TTC549 (cell line): Measurements from ENCODE around the gene CXCL17.

Experiments
- FAIRE-seq: peaks from 2 replicates; lab custom pipeline; 2012; peaks lifted over from hg19 to GRCh38; lab: Jason Lieb, UNC

CXCL17 gene

DNA sequence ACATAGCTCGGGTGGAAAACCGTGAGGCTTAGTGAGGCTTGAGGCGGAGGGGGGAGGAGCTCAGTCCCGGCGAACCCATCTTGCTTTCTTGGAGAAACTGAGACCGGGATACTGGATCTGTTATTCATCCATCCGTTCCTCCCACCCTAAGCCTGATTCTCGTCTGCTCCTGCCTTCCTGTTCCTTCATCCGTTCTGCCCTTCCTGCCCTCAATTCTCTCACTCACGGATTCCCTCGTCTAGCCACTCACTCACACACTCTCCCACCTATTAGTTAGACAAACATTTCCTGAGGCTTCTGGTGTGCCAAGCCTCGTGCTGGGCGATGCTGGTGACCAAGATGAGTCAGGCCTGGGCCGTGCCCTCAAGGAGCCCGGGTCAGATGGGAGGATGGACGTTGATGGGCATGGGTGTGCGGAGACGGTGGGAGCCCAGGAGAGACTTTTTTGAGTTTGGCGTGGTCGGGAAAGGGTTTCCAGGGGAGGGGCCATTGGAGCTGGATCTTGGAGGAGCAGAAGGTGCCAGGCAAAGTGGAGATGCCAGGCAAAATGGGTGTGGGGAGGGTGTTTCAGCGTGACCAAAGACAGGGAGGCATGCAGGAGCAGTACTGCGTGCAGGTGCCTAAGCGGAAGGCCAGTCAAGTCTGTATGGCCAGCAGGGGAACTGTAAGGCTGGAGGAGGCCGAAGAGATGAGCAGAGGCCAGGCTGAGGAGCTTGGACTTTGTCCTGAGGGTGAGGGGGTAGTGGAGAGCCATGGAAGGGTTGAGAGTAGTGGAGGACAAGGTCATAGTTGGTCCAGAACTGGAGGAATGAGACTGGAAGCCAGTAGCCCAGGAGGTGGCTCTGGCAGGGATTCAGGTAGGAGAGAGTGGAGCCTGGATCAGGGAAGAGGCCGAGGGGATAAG, 45.2 kb downstream of the CXCL17 start:
- no peak for FAIRE-seq

DNA sequence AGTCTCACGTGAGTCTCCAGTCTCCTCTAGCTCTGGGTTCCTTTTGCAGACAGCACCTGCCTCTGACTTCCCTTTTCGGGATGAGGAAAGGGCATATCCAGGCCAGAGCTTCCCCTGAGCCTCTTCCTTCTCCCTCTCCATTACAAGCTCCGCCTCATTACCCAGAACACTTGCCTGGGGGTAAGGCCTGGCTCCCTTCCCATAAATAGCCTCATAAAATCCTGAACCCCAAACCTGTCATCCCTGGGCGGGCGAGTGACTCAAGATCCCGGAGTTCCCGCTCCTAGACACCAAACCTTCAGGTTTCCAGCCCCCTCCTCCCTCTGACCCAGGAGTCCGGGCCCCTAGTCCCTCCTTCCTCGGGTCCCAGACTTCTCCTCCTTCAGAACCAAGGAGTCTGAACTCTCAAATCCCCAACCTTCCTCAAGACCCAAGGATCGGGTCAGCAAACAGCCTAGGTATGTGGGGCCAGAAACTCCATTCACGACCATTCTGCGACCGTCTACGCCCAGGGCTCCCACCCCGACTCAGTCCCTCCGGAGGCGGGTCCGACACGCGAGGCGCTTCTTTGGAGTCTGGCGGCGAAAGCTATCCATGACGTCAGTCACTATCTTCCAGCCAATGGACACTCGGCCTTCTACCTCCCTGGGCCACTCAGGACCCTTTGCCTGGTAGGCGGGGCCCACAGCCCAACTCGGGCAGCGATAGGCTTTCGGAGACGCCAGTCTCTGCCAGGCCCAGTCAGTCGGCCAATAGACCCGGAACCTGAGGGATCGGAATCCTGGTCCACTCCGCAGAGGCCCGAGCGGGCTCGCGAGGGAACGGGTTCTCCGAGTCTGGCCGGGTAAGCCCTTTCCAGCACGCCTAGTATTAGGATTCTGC, 46.1 kb downstream of the CXCL17 start:
- peak; percentile 96 for FAIRE-seq

DNA sequence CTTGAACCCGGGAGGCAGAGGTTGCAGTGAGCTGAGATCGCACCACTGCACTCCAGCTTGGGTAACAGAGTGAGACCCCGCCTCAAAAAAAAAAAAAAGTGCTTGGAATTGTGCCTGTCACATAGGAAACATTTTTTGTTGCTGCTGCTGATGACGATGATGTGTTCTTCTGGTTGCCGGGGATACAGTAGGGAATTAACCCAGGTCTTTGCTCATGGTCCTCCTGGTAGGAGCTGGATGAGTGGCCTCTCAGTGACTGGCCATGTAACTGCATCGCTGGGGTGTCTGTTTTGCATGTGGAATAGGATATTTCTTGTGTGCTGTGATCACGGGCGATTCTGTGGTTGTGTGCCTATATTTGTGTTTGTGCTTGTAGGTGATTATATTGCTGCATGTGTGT, 48.0 kb downstream of the CXCL17 start:
- FAIRE-seq = no peak

DNA sequence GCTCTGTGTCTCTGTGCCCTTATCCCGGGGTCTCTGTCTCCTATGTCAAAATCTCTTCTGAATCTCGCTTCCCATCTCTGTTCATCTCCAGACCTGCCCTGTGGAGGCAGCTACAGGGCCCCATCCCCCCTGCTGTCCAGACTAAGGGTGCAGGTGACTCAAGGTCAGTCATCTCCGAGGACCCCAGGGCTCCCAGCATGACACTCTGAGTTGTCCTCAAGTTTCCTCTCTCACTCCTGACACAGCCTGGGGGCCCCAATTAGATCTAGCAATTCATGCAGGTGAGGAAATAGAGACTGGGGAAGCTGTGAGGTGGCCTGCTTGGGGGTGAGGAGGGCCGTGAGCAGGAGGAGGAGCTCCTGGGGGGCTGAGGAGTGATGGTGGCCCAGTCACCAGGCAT, 50.6 kb downstream of the CXCL17 start:
- FAIRE-seq = no peak

DNA sequence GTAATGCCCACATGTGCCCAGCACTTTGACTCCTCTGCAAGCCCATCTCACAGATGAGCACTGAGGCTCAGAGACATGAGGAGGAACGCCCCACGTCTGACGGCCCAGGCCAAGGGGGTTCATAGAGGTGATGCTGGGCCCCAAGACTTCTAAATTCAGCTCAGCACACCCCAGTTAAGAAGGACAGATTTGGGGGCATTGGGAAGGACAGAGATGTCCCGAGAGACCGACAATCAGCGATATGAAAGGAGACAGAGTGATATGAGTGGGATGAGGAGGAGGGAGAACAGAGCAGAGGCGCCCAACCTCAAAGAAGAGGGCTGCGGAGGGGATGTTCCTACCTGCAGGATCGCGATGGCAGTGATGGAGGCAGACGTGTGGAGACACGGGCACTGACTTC, 52.8 kb downstream of the CXCL17 start, which contains the start of gene CNFN:
Gene CNFN (minus strand): TSS at position 399 of the 400 bp plus-strand sequence. CDS start 1,260 bp downstream, outside the sequence.
- no peak for FAIRE-seq

DNA sequence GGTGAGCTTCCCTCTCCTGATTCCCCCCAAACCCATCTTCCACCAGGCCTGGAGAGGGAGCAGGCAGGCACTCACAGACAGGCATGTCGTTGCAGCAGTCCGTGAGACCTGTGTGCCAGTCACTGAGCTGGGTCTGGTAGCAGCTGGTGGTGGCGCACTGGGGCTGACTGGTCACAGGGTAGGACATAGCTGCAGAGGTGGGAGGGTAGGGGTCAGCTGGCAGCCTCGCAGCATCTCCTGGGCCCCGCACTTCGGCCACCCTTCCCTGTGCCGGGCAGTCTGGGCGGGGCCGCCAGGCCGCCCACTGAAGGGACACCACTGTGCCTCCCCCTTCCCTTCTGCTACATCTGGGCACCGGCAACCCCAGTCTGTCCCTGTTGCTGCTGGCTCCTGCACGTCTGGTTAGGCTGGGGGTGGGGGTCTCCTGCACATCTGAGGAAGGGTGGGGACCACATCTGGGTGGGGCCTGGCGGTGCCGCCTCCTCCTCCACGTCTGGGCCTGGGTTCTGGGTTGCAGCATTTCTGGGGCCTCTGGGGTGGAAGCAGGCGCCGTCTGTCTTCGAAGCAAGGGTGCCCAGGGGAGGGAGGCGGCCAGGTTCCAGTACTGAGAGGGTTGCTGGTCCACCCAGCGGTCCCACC, 53.8 kb downstream of the CXCL17 start:
- FAIRE-seq = no peak

DNA sequence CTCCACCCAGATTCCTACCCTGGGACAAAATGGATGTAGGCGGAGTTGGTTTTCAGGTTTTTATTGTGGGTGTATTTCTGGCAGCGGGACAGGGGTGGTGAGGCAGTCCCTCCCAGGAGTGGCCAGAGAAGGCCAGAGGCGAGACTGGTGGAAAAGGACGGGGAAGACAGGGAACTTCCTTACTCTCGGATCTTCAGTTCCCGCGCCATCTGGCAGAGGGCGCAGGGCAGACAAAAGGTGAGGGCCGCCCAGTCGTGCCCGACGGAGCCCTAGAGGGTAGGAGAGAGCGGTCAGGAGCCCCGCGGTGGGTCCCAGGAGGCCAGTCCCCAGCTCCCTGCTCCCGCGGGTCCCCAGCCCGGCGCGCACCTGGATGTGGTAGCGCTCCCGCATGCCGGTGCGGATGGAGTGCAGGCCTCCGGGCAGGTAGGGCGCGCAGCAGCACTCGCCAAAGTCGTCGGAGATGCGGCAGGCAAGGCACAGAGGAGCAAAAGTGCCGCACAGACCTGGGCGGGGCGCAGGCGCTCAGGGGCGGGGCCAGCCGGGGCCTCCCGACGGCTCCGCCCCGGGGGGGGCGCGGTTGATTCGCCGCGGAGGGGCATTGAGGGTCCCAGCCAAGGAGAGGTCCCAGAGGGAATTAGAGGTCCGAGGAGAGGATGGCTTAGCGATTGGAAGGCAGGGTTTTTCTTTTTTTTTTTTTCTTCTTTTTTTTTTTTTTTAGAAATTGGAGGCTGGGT, 55.6 kb downstream of the CXCL17 start:
- no peak for FAIRE-seq

DNA sequence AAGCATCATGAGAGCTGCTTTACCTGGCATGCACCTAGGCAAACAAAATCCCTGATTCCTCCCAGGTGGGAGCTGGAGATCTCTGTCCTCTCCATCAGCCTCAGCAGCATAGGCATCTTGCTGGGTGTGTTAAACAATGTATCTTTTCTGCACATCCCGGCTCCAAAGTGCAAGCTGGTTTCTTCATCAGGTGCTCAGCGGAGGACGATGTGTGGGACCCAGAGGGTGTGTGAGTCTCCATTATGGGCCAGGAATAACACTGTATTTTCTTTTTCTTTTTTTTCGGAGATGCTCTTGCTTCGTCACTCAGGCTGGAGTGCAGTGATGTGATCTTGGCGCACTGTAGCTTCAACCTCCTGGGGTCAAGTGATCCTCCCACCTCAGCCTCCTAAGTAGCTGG, 62.6 kb downstream of the CXCL17 start:
- no peak for FAIRE-seq
